Keratinocyte (primary cell): ENCODE results near the gene BEX3. TPM values are rescaled to one million over a fixed set of nuclear protein-coding genes. Genes with fewer than 3 reads are reported as not detected.

ENCODE experiments used
- DNase-seq: peaks from one replicate; pipeline ENCODE4 v3.0.0-alpha.2; 2011; ENCODE audit warnings: low read depth, missing footprints, low spot score
- FAIRE-seq: peaks from 2 replicates; lab custom pipeline; 2011; peaks lifted over from hg19 to GRCh38; lab: Jason Lieb, UNC
- H2AFZ ChIP-seq: 2 replicates; pipeline ENCODE4 v1.6.0; 2012; ENCODE audit warnings: low read length, control low read depth, inconsistent platforms; ENCODE audit not compliant: control insufficient read depth
- H3K27ac ChIP-seq: 2 replicates; pipeline ENCODE4 v1.5.1; 2011; ENCODE audit warnings: low read length; ENCODE audit not compliant: control insufficient read depth, insufficient read depth
- H3K27me3 ChIP-seq: 3 replicates; pipeline ENCODE4 v1.6.0; 2011; ENCODE audit warnings: low read length; ENCODE audit not compliant: control insufficient read depth, insufficient read depth; ENCODE audit errors: extremely low read depth
- H3K36me3 ChIP-seq, 2 experiments: 2 replicates in 1 of 2; 3 replicates in 1 of 2; pipeline ENCODE4 v1.5.1; 2011; ENCODE audit warnings: low read length in 2 of 2, mild to moderate bottlenecking in 1 of 2; ENCODE audit not compliant: control insufficient read depth in 2 of 2, insufficient read depth in 2 of 2; ENCODE audit errors: extremely low read depth in 1 of 2
- H3K4me1 ChIP-seq: 3 replicates; pipeline ENCODE4 v1.5.1; 2011; ENCODE audit warnings: low read length; ENCODE audit not compliant: control insufficient read depth, insufficient read depth; ENCODE audit errors: extremely low read depth
- H3K4me2 ChIP-seq: 3 replicates; pipeline ENCODE4 v1.6.0; 2011; ENCODE audit warnings: low read depth, low read length; ENCODE audit not compliant: control insufficient read depth, insufficient read depth; ENCODE audit errors: extremely low read depth
- H3K4me3 ChIP-seq, 3 experiments: fragments of 200-600 bp in 1 of 3; sonication (generic) in 1 of 3; 2 replicates in 2 of 3; 3 replicates in 1 of 3; pipeline ENCODE4 v1.5.1; 2011 to 2016; ENCODE audit warnings: low read length in 3 of 3, mild to moderate bottlenecking in 3 of 3, control low read depth in 2 of 3, inconsistent platforms in 1 of 3, low read depth in 1 of 3, mixed read lengths in 1 of 3, mixed run types in 1 of 3, moderate library complexity in 1 of 3; ENCODE audit not compliant: control insufficient read depth in 2 of 3, insufficient read depth in 2 of 3; ENCODE audit errors: extremely low read depth in 1 of 3
- H3K79me2 ChIP-seq: 2 replicates; pipeline ENCODE4 v1.6.0; 2012; ENCODE audit warnings: low read length; ENCODE audit not compliant: control insufficient read depth, insufficient read depth
- H3K9ac ChIP-seq: 3 replicates; pipeline ENCODE4 v1.6.0; 2011; ENCODE audit warnings: low read length; ENCODE audit not compliant: control insufficient read depth, insufficient read depth; ENCODE audit errors: extremely low read depth
- H3K9me1 ChIP-seq: 3 replicates; pipeline ENCODE4 v1.6.0; 2011; ENCODE audit warnings: low read length; ENCODE audit not compliant: control insufficient read depth, insufficient read depth; ENCODE audit errors: extremely low read depth
- H3K9me3 ChIP-seq: 2 replicates; pipeline ENCODE4 v1.5.1; 2012; ENCODE audit warnings: low read depth, low read length; ENCODE audit not compliant: control insufficient read depth
- H4K20me1 ChIP-seq: 3 replicates; pipeline ENCODE4 v1.6.0; 2011; ENCODE audit warnings: low read length; ENCODE audit not compliant: control insufficient read depth, insufficient read depth; ENCODE audit errors: extremely low read depth
- CTCF ChIP-seq, 3 experiments: IDR thresholded peaks in 1 of 3; conservative IDR thresholded peaks in 1 of 3; optimal IDR thresholded peaks in 1 of 3; 2 replicates in 2 of 3; 3 replicates in 1 of 3; pipeline versions ENCODE3 to v1.5.1; 2011; ENCODE audit warnings: low read length in 3 of 3, mild to moderate bottlenecking in 3 of 3, moderate library complexity in 2 of 3, control low read depth in 1 of 3, inconsistent platforms in 1 of 3; ENCODE audit not compliant: insufficient read depth in 2 of 3; ENCODE audit errors: extremely low read depth in 1 of 3
- EZH2 ChIP-seq: IDR thresholded peaks from one replicate; pipeline ENCODE4 v1.6.1; 2012; ENCODE audit warnings: inconsistent platforms, mild to moderate bottlenecking, low read length, moderate library complexity
- dilution Hi-C: fragments of 300-500 bp; cut with MboI; formaldehyde crosslinking; loops from one replicate; pipeline ENCODE4 v1.7.0; 2020; ENCODE audit warnings: low sequenced_read_pairs; ENCODE audit not compliant: extremely low pct_ligation_motif_present
- polyA plus RNA-seq, 5 experiments: library from polyadenylated mRNA; depleted of rRNA in 3 of 5; stranded (reverse) in 3 of 5; stranded (forward) in 1 of 5; unstranded in 1 of 5; fragments of >200 nt; gene quantifications; 1 replicate in 1 of 5; 2 replicates in 3 of 5; 3 replicates in 1 of 5; pipeline versions ENCODE4 v1.2.1 to v1.2.3, GENCODE V29; 2011 to 2012; ENCODE audit warnings: missing spikeins in 2 of 5, low read depth in 1 of 5, low replicate concordance in 1 of 5

BEX3 gene
- polyA plus RNA-seq, 1 donor (not counting 4 experiments of a cell fraction or from before 2014, with no cell fraction given) = 264 TPM

GRCh38 chrX:103417370-103417769, 41.0 kb downstream of the BEX3 start:
- H3K36me3 ChIP-seq = no peaks in the 10 kb centered on the region
- H3K4me1 ChIP-seq = no peaks in the 10 kb centered on the region
- FAIRE-seq (no peak), DNase-seq (no peak)
- H3K27me3 ChIP-seq = no peaks in the 10 kb centered on the region
- no peak overlapping the region for H3K4me2 ChIP-seq
- H3K79me2 ChIP-seq = no peaks in the 10 kb centered on the region
- dilution Hi-C loops = no loop called here
- H4K20me1 ChIP-seq = peaks cover 2% of the 10 kb centered on the region
- no peak overlapping the region for H3K4me3 ChIP-seq
- no peak for TF ChIP-seq CTCF (optimal IDR thresholded peaks at IDR 0.05 in 1 of 3, IDR thresholded peaks at IDR 0.05 in 1 of 3, conservative IDR thresholded peaks at IDR 0.05 in 1 of 3; ENCODE audit: extremely low read depth in 1 of 3, insufficient read depth in 2 of 3, low read length in 3 of 3)
- TF ChIP-seq EZH2 = no peak
- no peaks in the 10 kb centered on the region for H3K9me1 ChIP-seq
- H3K27ac ChIP-seq = no peak overlapping the region
- no peaks in the 10 kb centered on the region for H3K9me3 ChIP-seq
- no peak overlapping the region for H2AFZ ChIP-seq
- H3K9ac ChIP-seq = no peak overlapping the region

DNA sequence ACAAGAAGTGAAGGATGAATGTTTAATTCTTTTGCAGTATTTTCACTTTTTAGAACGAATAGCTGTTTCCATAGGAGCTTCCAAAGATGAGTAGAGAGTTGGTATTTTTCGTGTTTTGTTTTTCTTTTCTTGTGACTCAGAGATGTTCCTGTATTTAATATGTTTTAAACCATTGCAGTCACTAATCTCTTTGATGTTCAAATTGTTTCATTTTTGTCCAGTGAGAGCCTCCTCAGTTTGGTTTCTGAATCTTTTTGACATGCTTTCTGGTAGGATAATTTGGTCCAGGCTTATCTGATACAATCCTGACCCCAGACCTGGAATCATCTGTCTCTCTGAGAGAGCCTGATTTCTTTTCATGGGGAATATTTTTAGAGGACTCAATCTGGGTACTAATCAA, 41.6 kb downstream of the BEX3 start:
- FAIRE-seq = no peak

More for the DNA sequence above, 41.6 kb downstream of the BEX3 start:
- no peak overlapping the region for H3K4me3 ChIP-seq
- no peaks in the 10 kb centered on the region for H3K9me3 ChIP-seq
- H3K27me3 ChIP-seq = no peaks in the 10 kb centered on the region
- dilution Hi-C loops = no loop called here
- TF ChIP-seq CTCF (optimal IDR thresholded peaks at IDR 0.05 in 1 of 3, IDR thresholded peaks at IDR 0.05 in 1 of 3, conservative IDR thresholded peaks at IDR 0.05 in 1 of 3; ENCODE audit: extremely low read depth in 1 of 3, insufficient read depth in 2 of 3, low read length in 3 of 3) (no peak), EZH2 (no peak)
- no peak overlapping the region for H3K9ac ChIP-seq
- H3K79me2 ChIP-seq = no peaks in the 10 kb centered on the region
- H3K36me3 ChIP-seq = no peaks in the 10 kb centered on the region
- H3K27ac ChIP-seq = no peak overlapping the region
- DNase-seq = no peak
- no peaks in the 10 kb centered on the region for H3K4me1 ChIP-seq
- no peak overlapping the region for H2AFZ ChIP-seq
- H4K20me1 ChIP-seq = peaks cover 2% of the 10 kb centered on the region
- H3K9me1 ChIP-seq = no peaks in the 10 kb centered on the region
- H3K4me2 ChIP-seq = no peak overlapping the region
